ENCODE data around the gene TSTD2.

Gene TSTD2

DNA sequence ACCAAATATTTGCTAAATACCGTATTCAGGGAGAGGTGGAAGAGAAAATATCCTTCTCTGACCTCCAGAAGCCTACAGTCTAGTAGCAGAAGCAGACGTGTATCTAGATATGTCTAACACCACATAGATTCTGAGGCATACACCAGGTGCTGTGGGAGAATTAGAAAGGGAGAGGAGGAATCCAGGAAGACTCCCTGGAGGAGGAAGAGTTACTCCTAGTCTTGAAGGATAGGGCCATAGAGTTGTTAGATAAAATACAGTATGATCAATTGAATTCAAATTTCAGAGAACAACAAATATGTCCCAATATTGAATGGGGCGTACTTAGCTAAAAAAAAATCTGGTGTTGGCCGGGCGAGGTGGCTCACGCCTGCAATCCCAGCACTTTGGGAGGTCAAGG is 73.0 kb downstream of the TSTD2 start:
- DNase-seq = no peak

DNA sequence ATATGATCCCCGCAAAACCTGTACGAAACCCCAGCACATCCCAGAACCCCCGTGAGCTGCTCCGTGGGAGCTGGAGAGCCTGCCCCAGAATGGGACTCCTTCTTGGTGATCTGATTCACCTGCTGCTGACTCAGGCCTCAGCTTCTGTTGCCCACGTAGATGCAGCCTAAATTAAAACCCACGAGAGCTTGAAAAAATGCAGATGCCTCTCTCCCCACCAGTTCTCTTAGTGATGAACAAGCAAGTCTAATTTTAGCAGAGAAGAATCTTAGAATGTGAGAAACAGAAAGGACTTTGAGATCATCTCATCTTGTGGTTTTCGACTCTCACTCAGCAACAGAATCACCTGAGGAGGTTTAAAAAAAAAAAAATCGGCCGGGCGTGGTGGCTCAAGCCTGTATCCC is 74.1 kb downstream of the TSTD2 start:
- DNase-seq = no peak

DNA sequence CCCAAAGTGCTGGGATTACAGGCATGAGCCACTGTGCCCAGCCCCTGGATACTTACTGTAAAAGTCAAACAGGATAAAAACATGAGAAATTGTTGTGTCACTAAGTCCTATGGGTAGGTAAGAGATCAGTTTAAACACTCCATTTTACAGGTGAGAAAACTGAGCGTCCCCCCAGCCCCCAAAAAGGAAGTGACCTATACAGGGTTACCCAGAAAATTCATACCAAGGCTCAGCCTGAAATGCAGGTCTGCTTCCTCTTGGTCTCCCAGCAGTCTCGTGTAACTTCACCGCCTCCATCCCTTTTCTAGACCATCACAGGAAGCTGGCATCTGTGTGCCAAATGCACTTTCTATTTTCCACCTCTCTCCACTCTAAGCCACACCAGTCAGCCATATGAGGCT is 74.5 kb downstream of the TSTD2 start:
- DNase-seq = no peak

DNA sequence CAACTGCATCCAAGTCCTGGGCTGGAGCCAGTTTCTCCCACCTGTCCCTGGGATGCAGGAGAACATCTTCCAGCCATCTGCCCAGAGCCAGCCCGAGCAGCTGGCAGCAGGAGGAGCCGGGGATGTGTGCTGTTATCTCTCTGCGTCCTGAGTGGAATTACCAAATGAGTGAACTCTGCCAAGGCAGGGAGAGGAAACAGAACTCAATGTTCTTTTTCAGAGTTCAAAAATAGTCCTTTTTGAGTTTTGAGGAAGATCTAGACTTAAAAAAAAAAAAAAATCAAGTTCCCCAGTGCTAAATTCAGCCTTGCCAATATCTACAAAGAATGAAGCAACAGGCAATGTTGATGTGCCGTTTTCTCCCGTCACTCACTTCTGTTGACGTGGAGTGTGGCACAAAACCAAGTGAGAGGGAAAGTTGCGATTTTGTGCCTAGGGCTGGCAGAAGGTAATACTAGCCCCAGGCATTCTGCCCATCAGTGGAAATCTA is 75.5 kb downstream of the TSTD2 start:
- no peak for DNase-seq

DNA sequence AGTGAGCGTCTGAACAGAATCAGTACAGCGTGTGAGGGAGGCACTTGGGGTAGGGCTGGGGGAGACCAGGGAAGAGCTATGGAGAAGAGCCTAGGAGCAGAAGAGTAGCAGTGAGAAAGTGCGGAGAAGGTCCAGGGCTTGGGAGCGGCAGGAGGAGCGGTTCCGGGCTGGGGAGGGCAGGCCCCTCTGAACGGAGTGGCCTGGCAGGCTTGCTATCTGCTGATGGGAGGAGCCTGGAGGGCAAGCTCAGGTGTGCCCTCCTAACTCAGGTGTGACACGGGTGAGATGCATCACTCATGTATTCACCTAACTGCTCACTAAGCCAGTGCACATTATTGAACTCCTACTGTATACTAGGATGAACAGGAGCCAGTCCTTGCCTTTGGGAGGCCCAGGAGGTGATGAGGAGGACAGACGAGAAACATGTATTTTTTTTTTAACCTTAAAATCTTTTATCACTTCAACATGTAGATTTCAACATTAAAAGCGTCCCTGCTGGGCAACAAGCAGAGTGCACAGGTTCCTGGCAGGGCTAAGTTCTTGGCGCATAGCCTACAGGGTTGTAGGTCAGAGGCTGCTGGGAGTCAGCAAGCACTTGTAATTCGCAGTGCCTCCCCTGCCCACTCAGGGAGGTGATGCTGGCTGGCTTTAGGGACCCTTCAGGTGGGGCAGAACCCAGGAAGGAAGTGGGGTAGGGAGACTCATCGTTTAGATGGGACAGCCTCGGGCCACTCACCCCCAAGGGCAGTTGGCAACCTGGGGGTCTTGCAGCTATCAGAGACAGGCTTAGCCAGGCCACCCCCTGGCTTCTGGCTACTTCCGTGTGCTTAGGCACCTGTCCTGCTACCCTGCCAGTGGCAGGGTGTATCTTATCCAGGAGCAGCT is 76.2 kb downstream of the TSTD2 start:
- no peak for DNase-seq

DNA sequence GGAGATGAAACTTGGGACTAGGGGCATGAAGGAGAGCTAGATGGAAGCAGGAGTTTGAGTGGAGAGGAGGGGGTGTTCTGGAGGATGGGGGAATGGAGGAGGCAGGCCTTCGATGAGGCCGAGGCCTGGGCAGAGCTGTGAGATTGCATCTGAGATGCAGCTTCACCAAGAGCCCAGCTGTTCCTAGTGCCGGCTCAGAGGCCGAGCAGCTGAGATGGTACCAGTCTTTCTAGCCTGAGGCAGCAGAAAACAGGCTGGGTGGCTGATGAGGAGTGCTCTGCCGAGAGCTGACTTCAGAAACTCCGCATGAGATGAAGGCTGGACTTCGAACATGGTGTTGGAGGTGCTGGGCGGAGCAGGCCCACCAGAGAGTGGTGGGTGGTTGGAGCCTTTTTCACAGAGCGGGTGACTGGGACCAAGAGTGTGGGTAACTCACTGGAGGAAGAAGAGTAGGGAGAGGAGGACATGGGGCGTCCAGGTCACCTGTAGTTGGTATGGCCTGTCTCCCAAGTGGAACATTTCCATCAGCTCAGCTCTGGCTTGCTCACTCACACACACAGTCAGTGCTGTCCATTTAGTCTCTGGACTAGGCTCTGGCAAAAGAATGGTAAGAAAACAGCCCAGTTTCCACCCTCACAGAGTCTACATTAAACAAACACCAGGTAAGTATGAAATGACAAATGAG is 77.0 kb downstream of the TSTD2 start:
- DNase-seq = no peak

DNA sequence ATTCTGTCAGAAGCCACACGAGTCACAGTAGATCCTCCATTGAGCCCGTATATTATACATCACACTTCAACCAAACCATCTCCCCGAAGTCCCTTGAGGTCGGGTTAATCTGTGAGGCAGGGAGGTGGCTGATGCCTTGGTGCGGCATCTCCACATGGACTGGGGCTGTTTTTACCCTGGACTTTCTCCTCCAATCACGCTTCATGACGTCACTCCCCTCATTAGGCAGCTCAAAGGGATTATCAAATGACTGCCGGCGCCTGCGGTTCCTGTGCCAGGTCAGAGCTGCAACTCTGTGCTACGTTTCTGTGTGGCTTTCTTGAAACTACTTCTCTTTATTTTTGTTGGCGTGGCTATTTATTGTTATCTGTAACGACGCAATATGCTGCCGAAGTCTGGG is 78.0 kb downstream of the TSTD2 start:
- no peak for DNase-seq

DNA sequence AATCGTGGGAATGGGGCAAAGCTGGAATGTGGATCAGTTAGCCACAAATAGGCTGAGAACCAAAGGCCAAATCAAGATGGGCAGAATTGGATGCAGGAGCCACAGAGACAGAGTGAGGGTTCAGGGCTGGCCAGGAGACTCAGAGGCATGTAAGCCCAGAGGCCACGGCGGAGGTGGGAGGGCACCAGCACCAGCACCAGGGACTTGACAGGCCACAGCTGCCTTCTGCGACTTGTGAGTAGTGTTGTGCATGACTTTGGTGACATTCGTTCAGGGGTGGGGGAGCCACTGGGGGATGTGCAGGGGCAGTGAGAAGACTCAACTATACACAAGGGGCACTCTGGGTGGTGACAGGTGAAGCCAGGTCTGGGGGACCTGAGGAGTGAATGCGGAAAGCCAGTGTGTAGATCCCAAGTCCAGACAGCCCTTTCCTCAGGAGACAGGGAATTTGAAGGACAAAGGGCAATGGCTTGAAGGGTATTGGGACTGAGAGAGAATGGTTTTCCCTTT is 78.5 kb downstream of the TSTD2 start:
- no peak for DNase-seq

DNA sequence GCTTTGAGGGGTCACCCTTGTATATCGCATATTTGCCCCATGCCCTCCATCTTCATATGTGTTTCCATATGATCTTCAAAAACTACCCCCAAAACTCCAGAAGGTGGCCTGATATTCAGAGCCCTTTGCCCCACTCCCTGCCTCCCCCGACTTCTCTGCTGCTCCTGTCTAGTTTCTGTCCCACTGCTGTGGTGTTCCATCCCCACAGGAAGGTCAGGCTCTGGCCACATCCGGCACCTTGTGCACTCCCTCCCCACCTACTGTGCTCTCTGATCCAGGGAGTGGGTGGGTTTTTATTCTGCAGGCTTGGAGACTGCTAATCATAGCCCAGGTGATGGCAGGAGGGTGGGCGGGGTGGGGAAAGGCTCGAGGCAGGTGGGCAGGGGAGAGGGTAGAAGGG is 79.3 kb downstream of the TSTD2 start:
- no peak for DNase-seq

DNA sequence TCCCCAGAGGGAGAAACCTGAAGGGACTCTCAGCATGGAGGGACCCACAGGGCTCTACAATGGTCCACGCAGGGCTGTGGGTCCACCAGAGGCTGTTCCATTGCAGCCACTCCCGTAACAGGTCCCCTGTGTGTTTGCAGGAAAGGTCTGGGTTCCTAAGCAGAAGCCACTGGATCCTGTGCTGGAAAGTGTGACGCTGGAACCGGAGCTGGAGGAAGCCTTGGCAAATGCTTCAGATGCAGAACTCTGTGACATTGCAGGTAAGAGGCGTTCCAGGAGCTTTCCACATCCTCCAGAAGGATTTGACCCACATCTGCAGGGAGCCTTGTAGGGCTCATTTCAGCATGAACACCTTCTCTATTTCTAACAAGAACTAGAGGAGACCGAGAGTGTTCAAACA is 80.0 kb downstream of the TSTD2 start:
- DNase-seq = no peak

DNA sequence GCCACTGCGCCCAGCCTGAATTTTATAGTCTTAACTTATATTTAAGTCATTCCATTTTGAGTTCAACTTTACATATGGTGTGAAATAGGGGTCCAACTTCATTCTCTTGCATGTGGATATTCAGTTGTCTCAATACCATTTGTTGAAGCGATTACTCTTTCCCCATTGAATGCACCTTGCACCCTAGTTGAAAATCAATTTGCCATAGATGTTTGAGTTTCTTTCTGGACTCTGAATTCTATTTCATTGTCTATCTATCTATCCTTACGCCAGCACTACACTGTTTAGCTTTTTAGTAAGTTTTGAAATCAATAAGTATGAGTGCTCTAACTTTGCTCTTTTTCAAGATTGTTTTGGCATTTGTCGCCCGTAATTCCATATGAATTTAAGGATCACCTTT is 81.9 kb downstream of the TSTD2 start:
- no peak for DNase-seq

DNA sequence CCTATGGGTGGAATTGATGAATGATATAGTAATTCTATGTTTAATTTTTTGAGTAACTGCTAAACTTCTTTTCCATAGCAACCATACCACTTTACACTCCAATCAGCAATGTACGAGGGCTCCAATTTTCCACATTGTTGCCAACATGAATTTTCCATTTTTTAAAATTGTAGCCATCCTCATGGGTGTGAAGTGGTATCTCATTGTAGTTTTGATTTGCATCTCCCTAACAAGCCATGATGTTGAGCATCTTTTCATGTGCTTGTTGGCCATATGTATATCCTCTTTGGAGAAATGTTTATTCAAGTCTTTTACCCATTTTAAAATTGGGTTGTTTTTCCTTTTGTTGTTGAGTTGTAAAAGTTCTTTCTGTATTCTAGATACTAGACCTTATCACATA is 82.8 kb downstream of the TSTD2 start:
- DNase-seq = no peak
